ENCODE results near the gene NOL3. TPM values are rescaled to one million over a fixed set of nuclear protein-coding genes. Genes with fewer than 3 reads are reported as not detected.

NOL3 gene
- total and polyA plus RNA-seq, 3 experiments from 2014 or later = 0.91 to 2.3 (median 2.1) TPM

DNA sequence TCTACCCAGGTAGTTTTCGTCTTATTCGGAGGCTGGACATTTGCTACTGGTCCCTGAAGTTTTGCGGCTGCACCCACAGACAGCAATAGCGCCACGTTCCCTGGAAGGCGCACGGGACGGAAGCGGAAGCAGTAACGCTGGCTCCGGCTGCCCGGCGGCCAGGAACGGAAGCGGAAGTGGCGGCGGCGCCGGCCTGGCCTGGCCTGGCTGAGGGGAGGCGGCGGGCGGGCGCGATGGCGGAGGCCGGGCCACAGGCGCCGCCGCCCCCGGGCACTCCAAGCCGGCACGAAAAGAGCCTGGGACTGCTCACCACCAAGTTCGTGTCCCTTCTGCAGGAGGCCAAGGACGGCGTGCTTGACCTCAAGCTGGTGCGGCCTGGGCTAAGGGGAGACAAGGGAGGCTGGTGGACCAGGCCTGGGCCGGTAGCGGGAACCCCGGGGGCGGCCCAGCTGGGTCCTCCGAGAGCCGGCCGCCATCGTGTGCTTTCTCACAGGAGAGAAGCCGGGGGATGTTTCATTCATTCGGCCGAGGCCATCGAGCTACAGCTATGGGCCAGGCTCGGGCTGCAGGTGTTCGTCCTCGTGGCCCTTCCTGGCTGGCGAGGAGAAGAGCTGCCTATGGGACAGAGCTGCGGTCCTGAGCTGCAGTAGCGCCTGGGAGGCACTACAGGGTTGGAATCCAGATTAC is 21.8 kb downstream of the NOL3 start, which contains the start of gene E2F4:
TSS of gene E2F4 (plus strand) at position 161 of the 687 bp plus-strand sequence. CDS start at position 234, 73 bp downstream.
- Mint-ChIP-seq H3K4me3 (peak within 1 kb of the TSS; percentile 84 to 95 (median 91)), H3K4me1 (peaks cover 34 to 56% (median 52%) of the 10 kb centered on the region in 3 donors), H3K9me3 (no peaks in the 10 kb centered on the region), H3K27me3 (no peaks in the 10 kb centered on the region), H3K27ac (peak within 1 kb of the TSS; percentile 79 to 98 (median 94)), H3K36me3 (peaks cover 8 to 45% (median 11%) of the 10 kb centered on the region in 3 donors)
- peaks cover 30% of the 10 kb centered on the region for H3K36me3 ChIP-seq (ENCODE audit: insufficient read depth, low read length)
- peak within 1 kb of the TSS; percentile 84 for H3K4me3 ChIP-seq (ENCODE audit: low read length)
- no peaks in the 10 kb centered on the region for H3K9me3 ChIP-seq (ENCODE audit: low read length)
- H3K27ac ChIP-seq (ENCODE audit: low read depth, low read length) = peak within 1 kb of the TSS; percentile 81
- peaks cover 24% of the 10 kb centered on the region for H3K4me1 ChIP-seq (ENCODE audit: insufficient read depth, low read length)
- ChIA-PET POLR2A (interaction anchor here (1.3 to 1.5 kb wide), 2 partner anchors 52 to 164 kb away, joined by 4 to 9 read pairs; no protein-coding TSS in a partner anchor), CTCF (interaction anchor here (0.6 to 1.7 kb wide), 5 partner anchors 29 to 174 kb away, joined by 3 to 8 read pairs (median 3); partner anchors contain the start of gene SLC9A5)
- H3K27me3 ChIP-seq (ENCODE audit: insufficient read depth, low read length, poor library complexity, severe bottlenecking) = no peaks in the 10 kb centered on the region
- DNase-seq = peak; percentile 78 to 90 (median 81)

GRCh38 chr16:67192781-67193361 is 22.5 kb downstream of the NOL3 start:
- no peak for DNase-seq
- peaks cover 34 to 56% (median 52%) of the 10 kb centered on the region in 3 donors for H3K4me1 Mint-ChIP-seq

GRCh38 chr16:67193536-67193935 is 23.2 kb downstream of the NOL3 start:
- ChIA-PET POLR2A (interaction anchor here (1.3 to 1.5 kb wide), 2 partner anchors 51 to 165 kb away, joined by 4 to 9 read pairs; no protein-coding TSS in a partner anchor), CTCF (interaction anchor here (0.9 to 1.9 kb wide), 4 partner anchors 9 to 177 kb away, joined by 3 to 8 read pairs (median 5); no protein-coding TSS in a partner anchor)
- H3K9me3 ChIP-seq (ENCODE audit: low read length) = no peaks in the 10 kb centered on the region
- peaks cover 8 to 59% (median 11%) of the 10 kb centered on the region in 3 donors for H3K36me3 Mint-ChIP-seq
- H3K27ac ChIP-seq (ENCODE audit: low read depth, low read length) = peak overlapping the region; percentile 81
- peak overlapping the region; percentile 84 to 95 (median 91) for H3K4me3 Mint-ChIP-seq
- H3K27me3 ChIP-seq (ENCODE audit: insufficient read depth, low read length, poor library complexity, severe bottlenecking) = no peaks in the 10 kb centered on the region
- no peak for DNase-seq
- no peaks in the 10 kb centered on the region for H3K27me3 Mint-ChIP-seq
- H3K36me3 ChIP-seq (ENCODE audit: insufficient read depth, low read length) = peaks cover 42% of the 10 kb centered on the region
- peaks cover 24% of the 10 kb centered on the region for H3K4me1 ChIP-seq (ENCODE audit: insufficient read depth, low read length)
- H3K9me3 Mint-ChIP-seq = no peaks in the 10 kb centered on the region
- H3K4me3 ChIP-seq (ENCODE audit: low read length) = peak overlapping the region; percentile 84
- H3K27ac Mint-ChIP-seq = peak overlapping the region in 7 of 8 donors; percentile 79 to 98 (median 92)
- H3K4me1 Mint-ChIP-seq = peaks cover 34 to 62% (median 52%) of the 10 kb centered on the region in 3 donors

More at GRCh38 chr16:67192781-67193361, 22.5 kb downstream of the NOL3 start:
- Histone ChIP-seq H3K27ac (ENCODE audit: low read depth, low read length) (peak overlapping the region; percentile 81), H3K36me3 (ENCODE audit: insufficient read depth, low read length) (peaks cover 37% of the 10 kb centered on the region), H3K9me3 (ENCODE audit: low read length) (no peaks in the 10 kb centered on the region), H3K27me3 (ENCODE audit: insufficient read depth, low read length, poor library complexity, severe bottlenecking) (no peaks in the 10 kb centered on the region), H3K4me3 (ENCODE audit: low read length) (peak overlapping the region; percentile 84), H3K4me1 (ENCODE audit: insufficient read depth, low read length) (peaks cover 24% of the 10 kb centered on the region)
- ChIA-PET POLR2A (interaction anchor here (1.3 to 1.5 kb wide), 2 partner anchors 52 to 165 kb away, joined by 4 to 9 read pairs; no protein-coding TSS in a partner anchor), CTCF (interaction anchor here (0.6 to 1.7 kb wide), 6 partner anchors 30 to 177 kb away, joined by 3 to 8 read pairs (median 3); partner anchors contain the start of gene SLC9A5)
- Mint-ChIP-seq H3K27ac (peak overlapping the region; percentile 79 to 98 (median 92)), H3K27me3 (no peaks in the 10 kb centered on the region), H3K4me3 (peak overlapping the region; percentile 84 to 95 (median 91)), H3K36me3 (peaks cover 8 to 53% (median 11%) of the 10 kb centered on the region in 3 donors), H3K9me3 (no peaks in the 10 kb centered on the region)

DNA sequence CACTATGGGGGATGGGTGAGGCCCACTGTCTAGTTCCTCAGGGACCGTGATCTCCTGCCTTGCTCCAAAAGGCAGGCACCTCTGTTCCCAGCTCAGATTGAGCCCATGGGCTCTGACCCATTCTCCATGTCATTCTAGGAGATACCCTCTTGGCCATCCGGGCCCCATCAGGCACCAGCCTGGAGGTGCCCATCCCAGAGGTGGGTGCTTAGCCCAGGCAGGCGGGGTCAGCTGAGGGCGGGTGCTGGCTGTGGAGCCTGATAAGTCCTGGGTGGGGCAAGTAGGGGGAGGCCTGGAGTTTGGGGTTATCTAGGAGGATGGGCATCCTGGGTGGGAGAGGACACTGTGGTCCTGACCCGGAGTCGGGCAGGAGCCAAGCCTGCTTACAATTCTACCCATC is 23.9 kb downstream of the NOL3 start:
- ChIA-PET CTCF (interaction anchor here (1.3 to 1.9 kb wide), 3 partner anchors 9 to 53 kb away, joined by 3 to 8 read pairs (median 6); partner anchors contain the start of gene FHOD1), POLR2A (no interaction called here)
- Histone ChIP-seq H3K9me3 (ENCODE audit: low read length) (no peaks in the 10 kb centered on the region), H3K36me3 (ENCODE audit: insufficient read depth, low read length) (peaks cover 42% of the 10 kb centered on the region), H3K4me1 (ENCODE audit: insufficient read depth, low read length) (peaks cover 24% of the 10 kb centered on the region), H3K27ac (ENCODE audit: low read depth, low read length) (no peak overlapping the region), H3K4me3 (ENCODE audit: low read length) (no peak overlapping the region), H3K27me3 (ENCODE audit: insufficient read depth, low read length, poor library complexity, severe bottlenecking) (no peaks in the 10 kb centered on the region)
- peaks cover 34 to 62% (median 52%) of the 10 kb centered on the region in 3 donors for H3K4me1 Mint-ChIP-seq
- peak overlapping the region in 6 of 8 donors; percentile 79 to 96 (median 92) for H3K27ac Mint-ChIP-seq
- no peaks in the 10 kb centered on the region for H3K9me3 Mint-ChIP-seq
- no peak for DNase-seq
- peaks cover 8 to 60% (median 11%) of the 10 kb centered on the region in 3 donors for H3K36me3 Mint-ChIP-seq
- H3K27me3 Mint-ChIP-seq = no peaks in the 10 kb centered on the region
- peak overlapping the region; percentile 44 to 95 (median 90) for H3K4me3 Mint-ChIP-seq

DNA sequence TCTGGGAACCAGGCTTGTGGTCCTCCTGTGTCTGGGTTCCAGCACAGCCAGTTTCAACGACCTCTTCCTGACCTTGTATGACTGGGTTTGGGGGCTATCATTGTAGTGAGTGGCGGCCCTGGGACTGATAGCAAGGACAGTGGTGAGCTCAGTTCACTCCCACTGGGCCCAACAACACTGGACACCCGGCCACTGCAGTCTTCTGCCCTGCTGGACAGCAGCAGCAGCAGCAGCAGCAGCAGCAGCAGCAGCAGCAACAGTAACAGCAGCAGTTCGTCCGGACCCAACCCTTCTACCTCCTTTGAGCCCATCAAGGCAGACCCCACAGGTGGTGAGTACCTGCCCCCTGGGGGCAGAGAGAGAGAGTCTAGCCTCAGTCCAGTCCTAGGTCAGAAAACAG is 25.3 kb downstream of the NOL3 start:
- CTCF ChIA-PET = no interaction called here
- Mint-ChIP-seq H3K27me3 (no peaks in the 10 kb centered on the region), H3K27ac (peak overlapping the region in 4 of 8 donors; percentile 23 to 91 (median 72)), H3K4me1 (peaks cover 34 to 62% (median 52%) of the 10 kb centered on the region in 3 donors), H3K9me3 (no peaks in the 10 kb centered on the region), H3K36me3 (peaks cover 8 to 71% (median 11%) of the 10 kb centered on the region in 3 donors), H3K4me3 (no peak overlapping the region)
- POLR2A ChIA-PET = no interaction called here
- Histone ChIP-seq H3K9me3 (ENCODE audit: low read length) (no peaks in the 10 kb centered on the region), H3K4me1 (ENCODE audit: insufficient read depth, low read length) (peaks cover 24% of the 10 kb centered on the region), H3K27ac (ENCODE audit: low read depth, low read length) (no peak overlapping the region), H3K27me3 (ENCODE audit: insufficient read depth, low read length, poor library complexity, severe bottlenecking) (no peaks in the 10 kb centered on the region), H3K4me3 (ENCODE audit: low read length) (no peak overlapping the region), H3K36me3 (ENCODE audit: insufficient read depth, low read length) (peaks cover 42% of the 10 kb centered on the region)
- no peak for DNase-seq

GRCh38 chr16:67196881-67197280 is 26.5 kb downstream of the NOL3 start:
- Histone ChIP-seq H3K9me3 (ENCODE audit: low read length) (no peaks in the 10 kb centered on the region), H3K4me1 (ENCODE audit: insufficient read depth, low read length) (peaks cover 16% of the 10 kb centered on the region), H3K36me3 (ENCODE audit: insufficient read depth, low read length) (peaks cover 42% of the 10 kb centered on the region), H3K27me3 (ENCODE audit: insufficient read depth, low read length, poor library complexity, severe bottlenecking) (no peaks in the 10 kb centered on the region), H3K4me3 (ENCODE audit: low read length) (no peak overlapping the region), H3K27ac (ENCODE audit: low read depth, low read length) (no peak overlapping the region)
- peaks cover 27 to 55% (median 45%) of the 10 kb centered on the region in 3 donors for H3K4me1 Mint-ChIP-seq
- DNase-seq = no peak
- ChIA-PET POLR2A (no interaction called here), CTCF (interaction anchor here (1.5 kb wide), 2 partner anchors 8 to 12 kb away, joined by 3 to 5 read pairs; no protein-coding TSS in a partner anchor)
- no peaks in the 10 kb centered on the region for H3K9me3 Mint-ChIP-seq
- peak overlapping the region in 1 of 7 donors; percentile 49 for H3K4me3 Mint-ChIP-seq
- peak overlapping the region in 2 of 8 donors; percentile 29 to 70 for H3K27ac Mint-ChIP-seq
- H3K27me3 Mint-ChIP-seq = no peaks in the 10 kb centered on the region
- H3K36me3 Mint-ChIP-seq = peaks cover 8 to 80% (median 11%) of the 10 kb centered on the region in 3 donors

GRCh38 chr16:67197704-67198103 is 27.4 kb downstream of the NOL3 start:
- no peaks in the 10 kb centered on the region for H3K27me3 ChIP-seq (ENCODE audit: insufficient read depth, low read length, poor library complexity, severe bottlenecking)
- no peak overlapping the region for H3K27ac ChIP-seq (ENCODE audit: low read depth, low read length)
- CTCF ChIA-PET = interaction anchor here (0.9 to 1.5 kb wide), 6 partner anchors 9 to 244 kb away, joined by 3 to 5 read pairs (median 3); partner anchors contain the start of gene FHOD1
- H3K27me3 Mint-ChIP-seq = no peaks in the 10 kb centered on the region
- peaks cover 42% of the 10 kb centered on the region for H3K36me3 ChIP-seq (ENCODE audit: insufficient read depth, low read length)
- peaks cover 23 to 49% (median 40%) of the 10 kb centered on the region in 3 donors for H3K4me1 Mint-ChIP-seq
- no peaks in the 10 kb centered on the region for H3K9me3 ChIP-seq (ENCODE audit: low read length)
- peaks cover 8 to 82% (median 11%) of the 10 kb centered on the region in 3 donors for H3K36me3 Mint-ChIP-seq
- no peaks in the 10 kb centered on the region for H3K9me3 Mint-ChIP-seq
- DNase-seq = no peak
- no peak overlapping the region for H3K27ac Mint-ChIP-seq
- peaks cover 13% of the 10 kb centered on the region for H3K4me1 ChIP-seq (ENCODE audit: insufficient read depth, low read length)
- POLR2A ChIA-PET = no interaction called here
- no peak overlapping the region for H3K4me3 ChIP-seq (ENCODE audit: low read length)
- H3K4me3 Mint-ChIP-seq = no peak overlapping the region
